Myocyte (in vitro differentiated cells): ENCODE measurements around the gene RASA4. TPM values are rescaled to one million over a fixed set of nuclear protein-coding genes. Genes with fewer than 3 reads are reported as not detected.
"Not testable (repeated sequence)": the region's sequence is repeated elsewhere in the genome, so short reads cannot be mapped to it uniquely, and the experiment has no call there.

Experiments
- DNase-seq: peaks from one replicate; pipeline ENCODE4 v3.0.0-alpha.2; 2012; ENCODE audit warnings: low read depth
- total RNA-seq: library from RNA; depleted of rRNA; stranded (reverse); fragments of >200 nt; gene quantifications from 2 replicates; pipeline ENCODE4 v1.2.3, GENCODE V29; 2014

RASA4 gene
- total RNA-seq, 1 donor from 2014 or later, result 26.5 TPM

DNA sequence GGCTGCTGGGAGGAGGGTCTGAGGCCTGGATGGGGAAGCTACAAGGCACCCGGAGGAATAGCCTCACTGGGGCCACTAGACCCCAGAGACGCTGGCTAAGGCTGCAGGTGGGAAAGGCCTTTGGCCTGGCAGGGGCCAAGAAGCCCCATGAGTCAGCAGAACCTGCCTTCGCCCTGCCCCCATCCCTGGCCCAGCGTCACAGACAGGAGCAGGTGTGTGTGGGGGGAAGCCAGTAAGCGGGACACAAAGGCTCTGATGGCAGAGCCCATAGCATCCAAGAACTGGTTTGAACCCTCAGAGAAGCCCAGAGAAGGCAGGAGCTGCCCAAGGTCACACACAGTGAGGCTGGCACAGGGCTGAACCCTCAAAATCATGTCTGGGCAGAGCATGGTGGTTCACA, 9.7 kb downstream of the RASA4 start:
- not testable (repeated sequence) for DNase-seq

DNA sequence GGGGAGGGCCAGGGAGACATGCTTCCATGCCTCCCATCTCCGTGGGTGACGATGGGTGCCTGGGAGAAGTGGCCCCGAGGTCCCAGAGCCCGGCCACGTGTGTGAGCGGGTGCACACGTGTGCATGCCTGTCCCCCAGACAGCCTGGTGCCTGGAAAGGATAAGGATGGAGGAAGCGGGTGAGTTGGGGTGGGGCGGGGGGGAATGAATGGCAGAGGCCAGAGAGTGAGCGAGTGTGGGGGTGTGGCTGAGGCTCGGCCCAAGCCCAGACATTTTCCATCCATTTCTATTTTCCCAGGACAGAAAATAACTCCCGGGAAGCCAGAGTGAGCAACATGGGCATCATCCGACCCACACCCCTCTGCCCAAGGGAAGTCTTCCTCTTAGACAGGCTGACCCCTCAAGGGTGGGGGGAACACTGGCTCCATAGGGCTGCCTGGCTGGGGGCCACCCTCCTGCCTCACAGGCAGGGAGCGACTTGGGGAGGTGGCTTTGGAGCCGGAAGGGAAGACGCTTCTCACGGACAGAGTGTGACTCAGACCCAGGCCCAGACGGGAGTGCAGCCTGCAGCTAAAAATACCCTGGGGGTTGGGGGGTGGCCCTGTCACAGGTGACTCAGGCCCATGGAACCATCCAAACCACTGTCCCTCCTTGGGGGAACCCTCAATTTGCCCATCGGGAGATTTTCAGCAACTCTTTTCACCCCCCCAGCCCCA, 12.0 kb downstream of the RASA4 start:
- DNase-seq, result not testable (repeated sequence)

DNA sequence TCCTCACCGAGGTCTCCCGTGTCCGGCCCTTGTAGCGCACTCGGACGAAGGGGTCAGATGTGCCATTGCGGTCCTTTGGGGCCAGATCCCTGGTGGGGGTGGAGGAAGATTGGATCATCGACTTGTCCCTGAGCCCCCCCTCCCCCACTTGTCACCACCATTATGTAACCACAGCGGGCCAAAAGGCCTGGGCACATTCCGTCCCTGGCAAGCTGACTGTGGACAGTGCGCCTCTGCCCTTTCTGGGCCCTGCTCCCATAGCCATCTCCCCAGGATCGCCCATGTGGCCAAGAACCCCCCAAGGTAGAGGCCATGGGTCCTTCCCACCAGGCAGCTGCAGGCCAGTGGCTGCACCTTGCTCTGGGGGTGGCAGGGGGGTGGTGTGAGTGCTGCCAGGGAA, 14.2 kb downstream of the RASA4 start:
- DNase-seq, result not testable (repeated sequence)

DNA sequence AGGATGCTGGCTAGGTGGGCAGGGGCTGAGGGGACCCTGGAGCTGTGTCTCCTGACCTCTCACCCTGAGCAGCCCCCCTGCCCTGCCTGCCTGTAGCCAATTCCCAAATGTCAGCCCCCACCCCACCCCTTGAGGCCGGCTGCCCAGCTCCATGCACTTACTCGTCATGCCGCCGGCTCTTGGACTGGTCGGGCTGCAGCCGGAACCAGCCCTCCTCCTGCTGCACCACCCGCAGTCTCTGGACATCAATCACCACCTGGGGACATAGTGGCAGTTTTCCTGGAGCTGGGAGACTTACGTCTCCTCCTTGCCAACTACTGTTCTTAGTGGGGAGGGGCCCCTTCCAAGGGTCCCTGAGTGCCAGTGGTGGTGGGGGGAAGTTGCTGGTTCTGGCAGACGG, 16.9 kb downstream of the RASA4 start:
- DNase-seq, result not testable (repeated sequence)

DNA sequence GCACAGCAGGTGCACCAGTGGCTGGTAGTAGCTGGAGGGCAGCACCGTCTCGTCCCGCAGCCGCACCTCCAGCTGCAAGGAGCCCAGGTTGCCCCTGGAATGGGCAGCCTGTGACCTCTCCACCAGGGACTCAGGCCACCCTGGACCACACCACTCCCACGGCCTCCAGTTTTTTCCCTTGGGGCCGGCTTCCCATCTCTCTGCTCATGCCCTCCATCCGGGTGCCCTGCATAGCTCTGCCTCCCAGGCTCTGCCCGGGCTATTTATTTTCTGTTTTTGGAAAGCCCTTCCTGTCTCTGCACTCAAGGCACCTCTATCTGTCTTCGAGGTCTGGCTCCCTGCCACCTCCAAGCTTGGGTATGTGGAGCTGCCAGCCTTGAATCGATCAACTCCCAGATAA, 20.5 kb downstream of the RASA4 start:
- DNase-seq, result not testable (repeated sequence)

DNA sequence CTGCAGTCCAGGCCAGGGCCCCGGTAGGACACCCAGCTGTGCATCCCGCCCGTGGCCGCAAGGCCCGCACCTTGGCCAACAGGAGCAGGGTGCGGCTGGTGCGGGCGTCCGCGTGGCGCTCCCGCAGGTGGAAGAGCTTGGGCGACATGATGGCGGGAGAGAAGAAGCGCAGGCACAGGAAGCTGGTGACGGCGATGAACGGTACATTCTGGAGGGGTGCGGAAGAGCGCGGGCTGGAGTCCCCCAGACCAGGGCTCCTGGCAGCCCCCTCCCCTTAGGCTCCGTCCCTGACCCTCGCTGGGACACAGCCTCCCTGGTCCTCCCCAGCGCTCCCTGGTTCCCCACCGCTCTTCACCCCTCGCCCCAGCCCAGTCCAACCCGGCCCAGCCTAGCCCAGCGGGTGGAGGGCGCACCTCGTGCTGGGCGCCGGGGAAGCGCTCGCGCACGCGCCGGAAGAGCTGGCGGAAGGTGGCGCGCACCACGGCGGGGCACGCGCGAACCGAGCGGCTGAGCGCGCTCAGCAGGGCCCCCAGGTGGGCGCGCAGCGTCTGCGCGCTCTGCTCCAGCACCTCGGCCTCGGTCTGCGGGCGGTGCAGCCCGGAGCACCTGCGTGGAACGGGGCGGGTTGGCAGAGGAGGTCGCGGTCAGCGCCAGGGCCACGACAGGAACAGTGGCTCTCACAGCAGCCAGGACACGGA, 22.8 kb downstream of the RASA4 start:
- DNase-seq, result not testable (repeated sequence)

DNA sequence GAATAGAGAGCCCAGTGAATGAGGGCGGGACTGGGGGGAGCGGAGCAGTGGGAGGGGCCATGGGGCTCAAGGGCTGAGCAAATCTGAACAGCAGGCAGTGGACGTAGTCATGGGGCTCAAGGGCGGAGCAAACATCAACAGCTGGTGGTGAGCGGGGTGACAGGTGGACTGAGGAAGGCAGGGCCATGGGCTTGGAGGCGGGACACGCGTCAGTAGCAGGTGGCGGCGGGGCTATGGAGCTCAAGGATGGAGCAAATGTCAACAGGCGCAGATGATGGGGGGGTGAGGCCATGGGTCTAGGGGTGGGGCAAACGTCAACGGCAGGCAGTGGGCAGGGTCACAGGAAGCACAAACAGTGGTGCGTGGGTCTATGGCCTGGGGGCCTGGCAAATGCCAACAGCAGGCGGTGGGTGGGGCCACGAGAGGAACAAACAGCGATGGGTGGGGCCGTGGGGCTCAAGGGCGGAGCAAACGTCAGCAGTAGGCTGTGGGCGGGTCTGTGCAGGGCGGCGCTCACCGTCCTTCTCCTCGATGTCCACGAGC, 24.0 kb downstream of the RASA4 start:
- DNase-seq, result not testable (repeated sequence)

DNA sequence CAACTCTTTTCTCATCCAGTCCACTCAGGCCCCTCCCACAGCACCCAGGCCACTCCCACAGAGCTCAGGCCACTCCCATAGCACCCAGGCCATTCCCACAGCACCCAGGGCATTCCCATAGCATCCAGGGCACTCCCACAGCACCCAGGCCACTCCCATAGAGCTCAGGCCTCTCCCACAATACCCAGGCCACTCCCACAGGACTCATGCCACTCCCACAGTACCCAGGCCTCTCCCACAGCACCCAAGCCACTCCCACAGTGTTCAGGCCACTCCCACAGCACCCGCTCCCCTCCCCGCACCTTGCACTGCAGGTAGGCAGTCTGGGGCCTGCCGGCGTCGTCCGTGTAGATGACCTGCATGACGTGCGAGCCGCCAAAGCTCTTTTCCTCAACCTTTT, 26.7 kb downstream of the RASA4 start:
- not testable (repeated sequence) for DNase-seq

DNA sequence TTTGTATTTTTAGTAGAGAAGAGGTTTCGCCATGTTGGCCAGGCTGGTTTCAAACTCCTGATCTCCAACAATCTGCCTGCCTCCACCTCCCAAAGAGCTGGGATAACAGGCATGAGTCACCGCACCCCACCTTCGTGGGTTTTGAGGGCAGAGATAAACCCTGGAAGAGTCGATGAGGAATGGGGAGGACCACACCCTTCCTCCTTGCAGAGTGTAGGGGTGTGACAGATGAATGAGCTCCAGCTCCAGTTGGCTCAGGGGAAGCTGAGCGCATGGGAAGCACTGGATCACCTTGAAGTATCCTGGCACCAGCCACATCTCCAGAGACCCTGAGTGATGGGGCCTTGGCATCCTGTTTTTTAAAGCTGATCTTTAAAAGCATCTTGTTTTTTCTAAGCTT, 33.1 kb downstream of the RASA4 start:
- DNase-seq, result not testable (repeated sequence)

DNA sequence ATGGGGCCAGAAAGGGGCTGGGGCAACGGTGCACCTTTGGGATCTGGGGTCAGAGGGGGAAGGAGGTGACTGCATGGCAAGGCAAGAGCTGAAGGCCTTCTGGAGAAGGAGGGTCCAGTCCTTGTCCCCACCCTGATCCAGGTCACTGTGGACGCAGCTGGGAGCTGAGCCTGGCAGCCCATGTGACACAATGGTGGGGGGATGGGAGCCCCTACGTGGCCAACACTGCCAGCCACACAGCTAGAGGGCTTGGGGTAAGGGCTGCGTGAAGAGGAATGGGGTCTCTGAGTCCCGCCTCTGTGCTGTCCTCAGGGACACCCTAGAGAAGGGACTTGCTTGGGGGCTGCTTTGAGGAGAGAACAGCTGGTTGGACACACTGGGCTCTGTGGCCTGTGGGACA, 34.8 kb downstream of the RASA4 start:
- not testable (repeated sequence) for DNase-seq

DNA sequence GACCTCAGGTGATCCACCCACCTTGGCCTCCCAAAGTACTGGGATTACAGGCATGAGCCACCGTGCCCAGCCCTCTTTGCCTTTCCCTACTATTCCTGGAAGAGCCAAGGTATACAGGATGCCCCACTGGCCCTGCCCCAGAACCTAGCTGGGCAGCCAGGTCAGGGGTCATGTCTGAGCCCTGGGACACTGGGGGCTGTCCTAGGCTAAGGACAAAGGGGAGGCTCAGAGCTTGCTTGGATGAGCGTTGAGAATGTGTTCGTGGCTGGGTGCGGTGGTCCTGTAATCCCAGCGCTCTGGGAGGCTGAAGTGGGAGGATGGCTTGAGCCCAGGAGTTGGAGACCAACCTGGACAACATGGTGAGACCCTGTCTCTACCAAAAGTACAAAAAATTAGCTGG, 38.1 kb downstream of the RASA4 start:
- not testable (repeated sequence) for DNase-seq

DNA sequence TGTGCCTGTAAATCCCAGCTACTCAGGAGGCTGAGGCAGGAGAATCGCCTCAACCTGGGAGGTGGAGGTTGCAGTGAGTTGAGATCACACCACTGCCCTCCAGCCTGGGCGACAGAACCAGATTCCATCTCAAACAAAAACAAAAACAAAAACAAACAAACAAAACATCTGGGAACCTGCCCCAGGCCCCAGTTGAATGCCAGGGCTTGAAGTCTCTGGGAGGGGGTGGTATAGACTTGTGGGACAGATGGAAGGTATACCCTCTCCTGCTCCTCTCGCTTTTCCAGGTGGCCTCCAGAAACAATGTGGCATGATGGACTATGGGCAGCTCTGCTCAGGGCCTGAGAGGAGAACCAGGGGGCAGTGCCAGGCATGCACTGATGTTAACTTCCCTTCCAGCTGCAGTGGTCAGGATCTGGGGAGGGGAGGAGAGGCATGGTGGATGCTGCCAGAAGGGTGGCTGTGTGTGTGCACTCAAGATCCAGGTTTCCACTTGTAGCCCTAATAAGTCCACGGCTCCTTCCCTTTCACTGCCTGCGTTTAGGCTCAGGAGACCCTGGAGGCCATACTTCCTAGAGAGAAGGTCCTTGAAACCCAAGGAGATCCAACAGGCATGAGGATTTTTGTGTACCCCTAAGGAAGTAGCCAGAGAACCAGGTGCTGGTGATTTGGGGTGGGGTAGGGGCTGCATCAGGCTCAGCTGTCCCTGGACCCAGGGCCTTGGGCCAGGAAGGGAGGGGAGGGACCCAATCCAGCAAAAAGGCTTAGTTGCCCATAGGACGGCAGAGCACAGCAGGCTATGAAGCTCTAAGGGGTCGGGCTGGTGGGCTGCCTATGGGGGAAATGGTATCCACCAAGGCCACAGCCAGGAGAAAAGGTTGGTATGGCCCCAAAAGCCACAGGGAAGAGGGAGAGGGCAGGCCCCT, 39.0 kb downstream of the RASA4 start:
- DNase-seq, result not testable (repeated sequence)

DNA sequence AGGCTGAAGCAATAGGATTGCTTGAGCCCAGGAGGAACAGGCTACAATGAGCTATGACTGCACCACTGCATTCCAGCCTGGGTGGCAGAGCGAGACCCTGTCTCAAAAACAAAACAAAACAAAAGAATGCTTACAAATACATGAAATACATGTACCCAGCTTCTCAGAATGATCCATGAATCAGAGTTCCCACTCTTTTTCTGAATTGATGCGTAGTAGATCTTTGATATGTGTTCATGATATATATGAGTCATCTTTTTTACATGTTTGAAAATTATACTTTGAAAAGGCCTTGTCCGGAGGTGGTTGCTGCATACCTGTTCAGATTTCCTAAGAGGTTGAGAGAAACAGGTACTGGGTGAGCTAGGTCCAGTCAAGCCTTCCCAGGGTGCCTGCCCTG, 40.2 kb downstream of the RASA4 start:
- not testable (repeated sequence) for DNase-seq

DNA sequence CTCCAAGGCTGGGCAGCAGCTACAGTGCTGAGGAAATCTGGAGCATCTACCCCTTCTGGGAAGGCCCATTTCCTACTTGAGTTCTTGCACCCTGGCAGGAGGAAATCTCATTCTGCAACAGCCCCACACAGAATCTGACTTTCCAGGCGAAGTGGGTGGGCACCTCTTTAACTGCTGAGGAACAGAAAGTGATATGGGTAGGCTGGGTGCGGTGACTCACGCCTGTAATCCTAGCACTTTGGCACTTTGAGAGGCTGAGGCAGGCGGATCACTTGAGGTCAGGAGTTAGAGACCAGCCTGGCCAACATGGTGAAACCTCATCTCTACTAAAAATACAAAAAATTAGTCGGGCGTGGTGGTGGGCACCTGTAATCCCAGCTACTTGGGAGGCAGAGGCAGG, 41.9 kb downstream of the RASA4 start:
- DNase-seq, result not testable (repeated sequence)

DNA sequence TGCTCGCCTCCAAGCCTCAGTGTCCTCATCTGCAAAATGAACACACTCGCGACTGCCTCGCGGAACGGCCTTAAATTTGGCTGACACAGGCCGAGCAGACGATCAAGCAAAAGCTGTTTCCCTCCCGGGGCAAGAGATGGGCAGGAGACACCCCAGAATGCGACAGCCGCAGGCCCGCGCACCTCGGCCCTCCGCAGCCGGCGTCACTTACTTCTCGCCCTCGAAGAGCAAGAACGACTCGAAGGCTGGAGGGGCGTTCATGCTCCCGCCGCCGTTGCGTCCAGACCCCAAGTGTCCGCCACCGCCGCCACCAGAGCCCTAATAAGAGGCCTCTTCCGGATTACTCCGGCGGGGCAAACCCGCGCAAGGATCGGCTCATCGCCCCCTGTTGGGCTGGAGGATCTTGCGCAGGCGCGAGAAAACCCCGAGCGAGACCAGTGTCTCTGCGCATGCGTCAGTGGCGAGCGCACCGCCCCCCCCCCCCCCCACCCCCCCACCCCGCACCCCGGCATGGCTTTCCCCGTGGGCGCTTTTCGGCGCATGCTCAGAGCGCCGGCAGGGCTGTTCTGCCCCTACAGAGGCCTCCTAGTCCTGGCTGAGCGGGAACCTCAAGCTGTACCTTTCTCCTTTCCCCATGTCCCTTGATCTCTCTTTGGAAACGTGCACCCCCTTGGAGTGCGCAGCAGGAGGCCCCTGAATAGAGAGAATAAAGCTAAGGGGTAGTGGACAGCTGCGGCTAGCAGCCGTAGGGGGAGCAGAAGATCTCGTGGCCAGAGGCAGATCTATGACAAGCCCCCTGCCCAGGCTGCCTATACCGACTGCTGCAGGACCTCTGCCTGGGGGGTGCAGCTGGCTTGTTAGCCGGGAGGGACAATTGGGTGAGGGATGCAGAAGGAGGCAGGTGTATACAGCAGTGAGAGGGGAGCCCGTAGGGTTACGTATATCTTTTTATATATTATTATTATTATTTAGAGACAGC, 44.0 kb downstream of the RASA4 start, which contains the start of gene POLR2J3:
Gene POLR2J3 (minus strand): TSS at position 323 of the 979 bp plus-strand sequence. CDS start 62 bp downstream, at position 261.
- not testable (repeated sequence) for DNase-seq

DNA sequence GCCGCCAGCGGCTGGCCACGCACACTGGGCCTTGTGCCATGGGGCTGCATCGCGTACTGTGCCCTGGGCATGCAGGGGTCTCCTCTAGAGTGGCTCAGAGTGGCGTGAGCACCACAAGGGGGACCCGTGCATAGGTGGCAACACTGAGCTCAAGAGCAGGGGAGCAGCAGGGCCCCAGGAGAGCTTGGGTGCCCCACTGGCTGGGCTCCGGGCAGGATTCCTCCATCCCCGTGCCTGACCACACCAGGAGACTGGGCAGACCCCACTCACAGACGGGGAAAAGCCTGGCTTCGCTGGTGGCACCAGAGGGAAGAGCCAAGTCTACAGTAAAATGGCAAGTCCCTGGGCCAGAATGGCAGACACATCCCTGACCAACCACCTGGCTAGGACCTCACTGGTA, 47.9 kb downstream of the RASA4 start:
- DNase-seq, result not testable (repeated sequence)

DNA sequence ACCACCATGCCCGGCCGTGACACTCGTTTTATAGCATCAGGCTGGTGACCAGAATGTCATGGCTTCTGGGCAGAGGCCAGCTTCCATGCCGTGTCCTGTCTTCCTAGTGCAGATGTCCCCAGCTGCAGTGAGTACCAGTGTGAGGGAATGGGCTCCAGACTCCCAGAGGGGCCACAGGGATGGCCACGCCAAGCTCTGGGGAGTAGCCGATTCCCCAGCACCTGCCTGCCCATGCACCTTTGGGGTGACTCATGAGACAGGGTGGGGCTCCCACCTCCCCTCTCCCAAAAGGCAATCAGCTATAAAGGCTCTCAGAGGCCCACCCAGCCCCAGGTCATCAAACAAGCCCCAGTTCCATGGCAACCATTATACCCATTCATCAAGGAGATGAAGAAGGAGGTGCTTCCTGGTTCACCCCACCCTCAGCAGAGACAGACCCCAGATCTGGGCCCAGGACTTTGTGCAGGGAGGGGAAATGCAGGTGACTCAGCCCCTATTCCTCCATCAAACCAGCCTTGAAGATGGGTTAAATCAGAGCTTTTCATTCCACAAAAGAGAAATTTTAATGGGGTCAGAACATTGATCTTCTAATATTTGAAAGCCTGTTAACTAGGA, 65.6 kb downstream of the RASA4 start, which contains the start of gene SPDYE2:
Gene SPDYE2 (plus strand): TSS at position 419 of the 615 bp plus-strand sequence. CDS start 2,030 bp downstream, outside the sequence.
- not testable (repeated sequence) for DNase-seq

DNA sequence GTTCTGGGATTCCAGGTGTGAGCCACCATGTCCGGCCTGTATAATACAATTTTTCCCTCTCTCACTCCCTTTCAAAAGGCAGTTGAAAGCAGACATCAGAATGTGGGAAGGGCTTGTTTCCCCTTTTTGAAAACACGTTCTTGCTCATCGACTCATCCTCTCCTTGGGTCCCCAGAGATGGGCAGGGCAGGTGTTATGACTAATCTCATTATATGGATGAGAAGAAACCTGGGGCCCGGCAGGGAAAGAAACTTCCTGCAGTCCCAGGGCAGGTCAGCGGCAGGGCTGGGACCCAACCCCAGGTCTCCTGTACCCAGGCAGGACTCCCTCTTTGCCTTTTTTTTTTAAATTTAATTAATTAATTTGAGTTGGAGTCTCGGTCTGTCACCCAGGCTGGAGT, 70.2 kb downstream of the RASA4 start:
- not testable (repeated sequence) for DNase-seq

DNA sequence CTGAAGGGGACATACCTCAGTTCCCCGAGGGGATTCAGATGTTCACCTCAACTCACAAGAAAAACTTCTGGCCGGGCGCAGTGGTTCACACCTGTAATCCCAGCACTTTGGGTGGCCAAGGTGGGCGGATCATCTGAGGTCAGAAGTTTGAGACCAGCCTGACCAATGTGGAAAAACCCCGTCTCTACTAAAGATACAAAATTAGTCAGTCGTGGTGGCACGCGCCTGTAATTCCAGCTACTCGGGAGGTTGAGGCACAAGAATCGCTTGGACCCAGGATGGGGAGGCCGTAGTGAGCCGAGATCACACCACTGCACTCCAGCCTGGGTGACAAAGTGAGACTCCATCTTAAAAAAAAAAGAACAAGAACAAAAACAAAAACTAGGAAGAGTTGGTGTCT, 71.3 kb downstream of the RASA4 start:
- not testable (repeated sequence) for DNase-seq
